GM12873 (cell line): ENCODE measurements around the gene KLK11.

Experiments used
- CTCF ChIP-seq: IDR thresholded peaks from 2 replicates; pipeline ENCODE4 v1.5.1; 2012; ENCODE audit warnings: low read depth, mild to moderate bottlenecking, moderate library complexity, low read length, control low read depth; ENCODE audit not compliant: insufficient read depth; ENCODE audit errors: missing control alignments

The KLK11 gene

GRCh38 chr19:51014242-51014641 lies 12.2 kb downstream of the KLK11 start:
- no peak for TF ChIP-seq CTCF

GRCh38 chr19:51012661-51013190 lies 13.7 kb downstream of the KLK11 start:
- TF ChIP-seq CTCF, result no peak

- TF ChIP-seq CTCF, result no peak
Measured at GRCh38 chr19:51010066-51010795, 16.2 kb downstream of the KLK11 start.

- no peak for TF ChIP-seq CTCF
Measured at GRCh38 chr19:51009061-51009891, 17.1 kb downstream of the KLK11 start.

GRCh38 chr19:51007488-51007887 lies 18.9 kb downstream of the KLK11 start:
- TF ChIP-seq CTCF, result no peak

GRCh38 chr19:51006406-51006805 lies 20.0 kb downstream of the KLK11 start:
- no peak for TF ChIP-seq CTCF

- TF ChIP-seq CTCF, result no peak
Measured at GRCh38 chr19:51005248-51005647, 21.2 kb downstream of the KLK11 start.
